H9 (cell line): ENCODE results near the gene METTL21A. TPM values are rescaled to one million over a fixed set of nuclear protein-coding genes. Genes with fewer than 3 reads are reported as not detected.

Experiments used
- DNase-seq: peaks from one replicate; pipeline ENCODE4 v3.0.0-alpha.2; 2017
- H2AFZ ChIP-seq: one replicate; pipeline ENCODE4 v1.6.1; 2013; ENCODE audit warnings: mild to moderate bottlenecking, low read length, control low read depth, moderate library complexity
- H2AK5ac ChIP-seq: 2 replicates; pipeline ENCODE4 v1.6.1; 2013; ENCODE audit warnings: low read length, control low read depth, mixed read lengths; ENCODE audit not compliant: insufficient read length
- H2BK120ac ChIP-seq: one replicate; pipeline ENCODE4 v1.6.1; 2013; ENCODE audit warnings: low read depth, mild to moderate bottlenecking, low read length, control low read depth, inconsistent platforms; ENCODE audit not compliant: poor library complexity, severe bottlenecking
- H2BK12ac ChIP-seq: 2 replicates; pipeline ENCODE4 v1.6.1; 2013; ENCODE audit warnings: low read length, control low read depth, mixed read lengths, low read depth; ENCODE audit not compliant: insufficient read length
- H2BK15ac ChIP-seq: 2 replicates; pipeline ENCODE4 v1.6.1; 2013; ENCODE audit warnings: low read depth, low read length, control low read depth
- H2BK20ac ChIP-seq: one replicate; pipeline ENCODE4 v1.6.1; 2013; ENCODE audit warnings: low read depth, mild to moderate bottlenecking, low read length, control low read depth, inconsistent platforms; ENCODE audit not compliant: poor library complexity, severe bottlenecking
- H2BK5ac ChIP-seq: 2 replicates; pipeline ENCODE4 v1.6.1; 2013; ENCODE audit warnings: low read length, control low read depth, mixed read lengths; ENCODE audit not compliant: insufficient read length
- H3K14ac ChIP-seq: 2 replicates; pipeline ENCODE4 v1.6.1; 2013; ENCODE audit warnings: low read length, control low read depth; ENCODE audit not compliant: insufficient read depth
- H3K18ac ChIP-seq: 2 replicates; pipeline ENCODE4 v1.6.1; 2013; ENCODE audit warnings: low read depth, mild to moderate bottlenecking, mixed read lengths, low read length, control low read depth; ENCODE audit not compliant: insufficient read length
- H3K23ac ChIP-seq: 2 replicates; pipeline ENCODE4 v1.6.1; 2013; ENCODE audit warnings: low read length, control low read depth, mixed read lengths, low read depth; ENCODE audit not compliant: insufficient read length
- H3K23me2 ChIP-seq: 2 replicates; pipeline ENCODE4 v1.6.1; 2013; ENCODE audit warnings: low read depth, mild to moderate bottlenecking, mixed read lengths, low read length, control low read depth; ENCODE audit not compliant: insufficient read length, poor library complexity, severe bottlenecking
- H3K27ac ChIP-seq: 2 replicates; pipeline ENCODE4 v1.5.1; 2013; ENCODE audit warnings: low read length, control low read depth, mixed read lengths, low read depth; ENCODE audit not compliant: insufficient read length
- H3K27me3 ChIP-seq: 2 replicates; pipeline ENCODE4 v1.6.1; 2013; ENCODE audit warnings: low read length, control low read depth, inconsistent platforms; ENCODE audit not compliant: insufficient read depth
- H3K4ac ChIP-seq: 2 replicates; pipeline ENCODE4 v1.6.1; 2013; ENCODE audit warnings: low read depth, mild to moderate bottlenecking, control low read depth, inconsistent platforms, low read length, moderate library complexity
- H3K4me1 ChIP-seq: 2 replicates; pipeline ENCODE4 v1.6.1; 2013; ENCODE audit warnings: low read length, control low read depth, inconsistent platforms; ENCODE audit not compliant: insufficient read depth
- H3K4me2 ChIP-seq: 2 replicates; pipeline ENCODE4 v1.6.1; 2013; ENCODE audit warnings: low read length, control low read depth, mixed read lengths; ENCODE audit not compliant: insufficient read length, insufficient read depth
- H3K56ac ChIP-seq: 2 replicates; pipeline ENCODE4 v1.6.1; 2013; ENCODE audit warnings: low read depth, mild to moderate bottlenecking, mixed read lengths, low read length, control low read depth; ENCODE audit not compliant: insufficient read length
- H3K79me1 ChIP-seq: 2 replicates; pipeline ENCODE4 v1.6.1; 2013; ENCODE audit warnings: low read depth, mild to moderate bottlenecking, moderate library complexity, low read length, control low read depth, inconsistent platforms; ENCODE audit not compliant: insufficient read depth, poor library complexity, severe bottlenecking
- H3K79me2 ChIP-seq: 2 replicates; pipeline ENCODE4 v1.6.1; 2013; ENCODE audit warnings: low read length, control low read depth, inconsistent platforms; ENCODE audit not compliant: insufficient read depth
- H3K9ac ChIP-seq: 2 replicates; pipeline ENCODE4 v1.6.1; 2013; ENCODE audit warnings: low read length, control low read depth, mixed read lengths; ENCODE audit not compliant: insufficient read length; ENCODE audit errors: extremely low read depth
- H3K9me3 ChIP-seq: one replicate; pipeline ENCODE4 v1.6.1; 2013; ENCODE audit warnings: low read depth, low read length, inconsistent platforms; ENCODE audit not compliant: control insufficient read depth
- H3T11ph ChIP-seq: one replicate; pipeline ENCODE4 v1.6.1; 2013; ENCODE audit warnings: mild to moderate bottlenecking, low read length, control low read depth, inconsistent platforms
- H4K20me1 ChIP-seq: one replicate; pipeline ENCODE4 v1.6.1; 2013; ENCODE audit not compliant: control insufficient read depth, insufficient read length, insufficient read depth
- H4K5ac ChIP-seq: 2 replicates; pipeline ENCODE4 v1.6.1; 2013; ENCODE audit warnings: low read depth, mild to moderate bottlenecking, mixed read lengths, low read length, control low read depth; ENCODE audit not compliant: insufficient read length
- H4K8ac ChIP-seq: replicated peaks from 2 replicates; pipeline ENCODE4 v1.6.1; 2013; ENCODE audit warnings: low read length, control low read depth, mixed read lengths, low read depth; ENCODE audit not compliant: insufficient read length
- H4K91ac ChIP-seq: 2 replicates; pipeline ENCODE4 v1.6.1; 2013; ENCODE audit warnings: low read depth, mild to moderate bottlenecking, moderate library complexity, mixed read lengths, low read length, control low read depth; ENCODE audit not compliant: insufficient read length
- H3K27ac Mint-ChIP-seq, 3 experiments: 2 replicates in 2 of 3; 3 replicates in 1 of 3; pipeline ENCODE4 v1.8.0; 2020 to 2021; ENCODE audit warnings: mixed read lengths in 3 of 3, mild to moderate bottlenecking in 1 of 3, moderate library complexity in 1 of 3
- H3K27me3 Mint-ChIP-seq: 2 replicates; pipeline ENCODE4 v1.8.0; 2021; ENCODE audit warnings: low read depth, mild to moderate bottlenecking, moderate library complexity, mixed read lengths
- H3K36me3 Mint-ChIP-seq, 3 experiments: 2 replicates in 2 of 3; 3 replicates in 1 of 3; pipeline ENCODE4 v1.8.0; 2020 to 2021; ENCODE audit warnings: low read depth in 3 of 3, mixed read lengths in 3 of 3; ENCODE audit not compliant: insufficient read depth in 1 of 3
- H3K4me1 Mint-ChIP-seq, 2 experiments: 2 replicates each; pipeline ENCODE4 v1.8.0; 2020; ENCODE audit warnings: mixed read lengths in 2 of 2
- H3K4me3 Mint-ChIP-seq, 2 experiments: 2 replicates in 1 of 2; 3 replicates in 1 of 2; pipeline ENCODE4 v1.8.0; 2020 to 2021; ENCODE audit warnings: mild to moderate bottlenecking in 2 of 2, mixed read lengths in 2 of 2, moderate library complexity in 1 of 2
- H3K9me3 Mint-ChIP-seq, 2 experiments: 2 replicates in 1 of 2; 3 replicates in 1 of 2; pipeline ENCODE4 v1.8.0; 2020; ENCODE audit warnings: mild to moderate bottlenecking in 2 of 2, mixed read lengths in 2 of 2, moderate library complexity in 1 of 2
- CTCF ChIP-seq: fragments of 200-600 bp; sonication (generic); conservative IDR thresholded peaks from 3 replicates; pipeline ENCODE4 v1.8.0; 2021; ENCODE audit warnings: antibody characterized with exemption, mild to moderate bottlenecking
- WGBS: extraction: QIAGEN DNeasy Blood & Tissue Kit; methylation state at CpG from one replicate; pipeline ENCODE4 v1.1.7; 2013; ENCODE audit warnings: missing lambda C conversion rate, low lambda C conversion rate, mixed read lengths; ENCODE audit not compliant: insufficient read length; ENCODE audit errors: extremely low coverage; 5-methylcytosine and 5-hydroxymethylcytosine counted together
- total RNA-seq: library from RNA; stranded (reverse); gene quantifications from 2 replicates; pipeline ENCODE4 v1.2.1, GENCODE V29; 2021

Gene METTL21A
- total RNA-seq, 1 experiment from 2014 or later = 65.9 TPM

GRCh38 chr2:207606399-207606798 is 18.8 kb downstream of the METTL21A start:
- Histone ChIP-seq H3K14ac (no peak overlapping the region), H3K27ac (no peak overlapping the region), H2AFZ (no peak overlapping the region), H3K23me2 (no peaks in the 10 kb centered on the region), H2BK120ac (no peak overlapping the region), H3K79me1 (no peaks in the 10 kb centered on the region), H2BK15ac (no peak overlapping the region), H3K23ac (no peak overlapping the region), H3K27me3 (no peaks in the 10 kb centered on the region), H3K56ac (no peak overlapping the region), H2AK5ac (no peak overlapping the region), H2BK5ac (no peak overlapping the region), H4K20me1 (no peaks in the 10 kb centered on the region), H3K79me2 (no peaks in the 10 kb centered on the region), H4K8ac (no peak overlapping the region), H3K9ac (no peak overlapping the region), H3K4ac (no peak overlapping the region), H2BK12ac (no peak overlapping the region), H2BK20ac (no peak overlapping the region), H3K4me2 (no peak overlapping the region), H3K9me3 (no peaks in the 10 kb centered on the region), H4K91ac (no peak overlapping the region), H3T11ph (no peak overlapping the region), H3K4me1 (no peaks in the 10 kb centered on the region), H4K5ac (no peak overlapping the region), H3K18ac (no peak overlapping the region)
- H3K4me3 Mint-ChIP-seq = no peak overlapping the region
- TF ChIP-seq CTCF = no peak
- no peaks in the 10 kb centered on the region for H3K27me3 Mint-ChIP-seq
- no peaks in the 10 kb centered on the region for H3K4me1 Mint-ChIP-seq
- H3K27ac Mint-ChIP-seq = no peak overlapping the region
- peaks cover 16 to 27% (median 21%) of the 10 kb centered on the region in 3 experiments for H3K36me3 Mint-ChIP-seq
- no CpG with 5 or more reads among the region's 7 CpGs for WGBS
- peaks cover 4% of the 10 kb centered on the region in 2 experiments; a peak in 1 of 5 replicates for H3K9me3 Mint-ChIP-seq
- DNase-seq = no peak
